ENCODE data around the gene NCR3LG1. TPM values are rescaled to one million over a fixed set of nuclear protein-coding genes. Genes with fewer than 3 reads are reported as not detected.

Gene NCR3LG1
- total and polyA plus RNA-seq, 5 donors from 2014 or later: 0.12 to 0.69 TPM; not detected in 3

DNA sequence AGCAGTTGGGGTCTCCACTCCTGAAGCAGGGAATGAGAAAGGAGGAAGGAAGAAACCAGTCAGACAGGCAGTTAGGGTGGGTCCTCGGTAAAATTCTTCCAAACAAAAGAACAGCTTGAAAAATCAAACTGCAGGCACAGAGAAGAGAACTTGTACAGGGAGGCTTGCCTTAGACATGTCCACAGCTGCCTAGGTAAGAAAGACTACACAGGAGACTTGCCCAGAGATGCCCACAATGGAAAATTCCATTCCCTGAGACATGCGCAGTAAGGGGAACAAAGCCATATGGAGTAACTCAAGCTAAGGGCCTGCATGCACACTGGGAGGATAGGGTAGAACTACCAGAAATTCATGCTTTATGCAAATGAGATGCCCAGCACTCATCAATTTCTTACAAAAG, 27.1 kb downstream of the NCR3LG1 start:
- H3K4me3 ChIP-seq (ENCODE audit: low read depth, low read length): no peak overlapping the region

GRCh38 chr11:17379383-17380180, 28.0 kb downstream of the NCR3LG1 start:
- H3K27ac Mint-ChIP-seq: no peak overlapping the region
- DNase-seq (no peak), ATAC-seq (ENCODE audit: low read depth in 2 of 2) (no peak)
- peaks cover 0 to 1% (median 0%) of the 10 kb centered on the region in 7 donors for H3K9me3 Mint-ChIP-seq
- Histone ChIP-seq H3K27ac (ENCODE audit: insufficient read depth, low read length, poor library complexity, severe bottlenecking) (no peak overlapping the region), H3K4me1 (ENCODE audit: control insufficient read depth, insufficient read depth, low read length, poor library complexity, severe bottlenecking) (no peaks in the 10 kb centered on the region), H3K4me3 (ENCODE audit: low read depth, low read length) (no peak overlapping the region), H3K9me3 (ENCODE audit: control insufficient read depth in 2 of 2, low read length in 2 of 2) (no peaks in the 10 kb centered on the region), H3K36me3 (ENCODE audit: control insufficient read depth, insufficient read depth, low read length) (no peaks in the 10 kb centered on the region), H3K27me3 (ENCODE audit: control insufficient read depth, insufficient read depth, low read length) (no peaks in the 10 kb centered on the region)
- H3K4me3 Mint-ChIP-seq: no peak overlapping the region
- H3K27me3 Mint-ChIP-seq: no peaks in the 10 kb centered on the region
- H3K4me1 Mint-ChIP-seq: no peaks in the 10 kb centered on the region
- H3K36me3 Mint-ChIP-seq: no peaks in the 10 kb centered on the region

More for the DNA sequence above, 27.1 kb downstream of the NCR3LG1 start:
- peaks cover 0 to 4% (median 1%) of the 10 kb centered on the region in 7 donors for H3K9me3 Mint-ChIP-seq
- no peaks in the 10 kb centered on the region for H3K9me3 ChIP-seq (ENCODE audit: control insufficient read depth in 2 of 2, low read length in 2 of 2)
- H3K4me3 Mint-ChIP-seq: no peak overlapping the region
- H3K36me3 Mint-ChIP-seq: no peaks in the 10 kb centered on the region
- no peak for DNase-seq
- ATAC-seq (ENCODE audit: low read depth in 2 of 2): no peak
- H3K27me3 Mint-ChIP-seq: no peaks in the 10 kb centered on the region
- H3K27me3 ChIP-seq (ENCODE audit: control insufficient read depth, insufficient read depth, low read length): no peaks in the 10 kb centered on the region
- H3K27ac Mint-ChIP-seq: no peak overlapping the region
- H3K4me1 Mint-ChIP-seq: no peaks in the 10 kb centered on the region
- no peaks in the 10 kb centered on the region for H3K4me1 ChIP-seq (ENCODE audit: control insufficient read depth, insufficient read depth, low read length, poor library complexity, severe bottlenecking)
- H3K27ac ChIP-seq (ENCODE audit: insufficient read depth, low read length, poor library complexity, severe bottlenecking): no peak overlapping the region
- H3K36me3 ChIP-seq (ENCODE audit: control insufficient read depth, insufficient read depth, low read length): no peaks in the 10 kb centered on the region

GRCh38 chr11:17381156-17381555, 29.6 kb downstream of the NCR3LG1 start:
- no peak overlapping the region for H3K27ac Mint-ChIP-seq
- no peaks in the 10 kb centered on the region for H3K27me3 ChIP-seq (ENCODE audit: control insufficient read depth, insufficient read depth, low read length)
- H3K36me3 Mint-ChIP-seq: no peaks in the 10 kb centered on the region

GRCh38 chr11:17382046-17382728, 30.6 kb downstream of the NCR3LG1 start:
- Histone ChIP-seq H3K9me3 (ENCODE audit: control insufficient read depth in 2 of 2, low read length in 2 of 2) (no peaks in the 10 kb centered on the region), H3K36me3 (ENCODE audit: control insufficient read depth, insufficient read depth, low read length) (no peaks in the 10 kb centered on the region), H3K27me3 (ENCODE audit: control insufficient read depth, insufficient read depth, low read length) (no peaks in the 10 kb centered on the region), H3K4me1 (ENCODE audit: control insufficient read depth, insufficient read depth, low read length, poor library complexity, severe bottlenecking) (no peaks in the 10 kb centered on the region), H3K4me3 (ENCODE audit: low read depth, low read length) (no peak overlapping the region), H3K27ac (ENCODE audit: insufficient read depth, low read length, poor library complexity, severe bottlenecking) (no peak overlapping the region)
- ATAC-seq (ENCODE audit: low read depth in 2 of 2): no peak
- Mint-ChIP-seq H3K4me3 (no peak overlapping the region), H3K4me1 (peaks cover 0 to under 1% (median 0%) of the 10 kb centered on the region in 4 donors), H3K27me3 (peaks cover 4% of the 10 kb centered on the region), H3K9me3 (peaks cover 0 to 1% (median 0%) of the 10 kb centered on the region in 7 donors), H3K27ac (no peak overlapping the region), H3K36me3 (no peaks in the 10 kb centered on the region)
- DNase-seq: no peak

More at GRCh38 chr11:17381156-17381555, 29.6 kb downstream of the NCR3LG1 start:
- no peaks in the 10 kb centered on the region for H3K9me3 ChIP-seq (ENCODE audit: control insufficient read depth in 2 of 2, low read length in 2 of 2)
- Mint-ChIP-seq H3K27me3 (peaks cover 4% of the 10 kb centered on the region), H3K4me3 (no peak overlapping the region), H3K9me3 (peaks cover 0 to 1% (median 0%) of the 10 kb centered on the region in 7 donors), H3K4me1 (no peaks in the 10 kb centered on the region)
- ATAC-seq (ENCODE audit: low read depth in 2 of 2) (no peak), DNase-seq (no peak)
- no peaks in the 10 kb centered on the region for H3K4me1 ChIP-seq (ENCODE audit: control insufficient read depth, insufficient read depth, low read length, poor library complexity, severe bottlenecking)
- H3K27ac ChIP-seq (ENCODE audit: insufficient read depth, low read length, poor library complexity, severe bottlenecking): no peak overlapping the region
- H3K4me3 ChIP-seq (ENCODE audit: low read depth, low read length): no peak overlapping the region
- H3K36me3 ChIP-seq (ENCODE audit: control insufficient read depth, insufficient read depth, low read length): no peaks in the 10 kb centered on the region

- Mint-ChIP-seq H3K27ac (no peak overlapping the region), H3K27me3 (peaks cover 4% of the 10 kb centered on the region), H3K4me1 (peaks cover 0 to 5% (median 0%) of the 10 kb centered on the region in 4 donors), H3K9me3 (peaks cover 0 to under 1% (median 0%) of the 10 kb centered on the region in 7 donors), H3K36me3 (no peaks in the 10 kb centered on the region), H3K4me3 (peak overlapping the region in 1 of 4 donors; percentile 22)
- no peak overlapping the region for H3K4me3 ChIP-seq (ENCODE audit: low read depth, low read length)
- peaks cover 1% of the 10 kb centered on the region for H3K4me1 ChIP-seq (ENCODE audit: control insufficient read depth, insufficient read depth, low read length, poor library complexity, severe bottlenecking)
- peak in 1 of 2 donors; percentile 12 for ATAC-seq (ENCODE audit: low read depth in 2 of 2)
- no peak for DNase-seq
- H3K36me3 ChIP-seq (ENCODE audit: control insufficient read depth, insufficient read depth, low read length): no peaks in the 10 kb centered on the region
- no peaks in the 10 kb centered on the region for H3K27me3 ChIP-seq (ENCODE audit: control insufficient read depth, insufficient read depth, low read length)
- H3K27ac ChIP-seq (ENCODE audit: insufficient read depth, low read length, poor library complexity, severe bottlenecking): no peak overlapping the region
- no peaks in the 10 kb centered on the region for H3K9me3 ChIP-seq (ENCODE audit: control insufficient read depth in 2 of 2, low read length in 2 of 2)
These were observed 31.9 kb downstream of the NCR3LG1 start for GRCh38 chr11:17383461-17383860.

- no peaks in the 10 kb centered on the region for H3K27me3 ChIP-seq (ENCODE audit: control insufficient read depth, insufficient read depth, low read length)
- DNase-seq (peak; percentile 62 to 87 (median 70)), ATAC-seq (ENCODE audit: low read depth in 2 of 2) (peak; percentile 51 to 65)
- peaks cover 4% of the 10 kb centered on the region for H3K4me1 ChIP-seq (ENCODE audit: control insufficient read depth, insufficient read depth, low read length, poor library complexity, severe bottlenecking)
- no peaks in the 10 kb centered on the region for H3K9me3 ChIP-seq (ENCODE audit: control insufficient read depth in 2 of 2, low read length in 2 of 2)
- no peak overlapping the region for H3K27ac ChIP-seq (ENCODE audit: insufficient read depth, low read length, poor library complexity, severe bottlenecking)
- no peak overlapping the region for H3K27ac Mint-ChIP-seq
- peaks cover 4% of the 10 kb centered on the region for H3K27me3 Mint-ChIP-seq
- peaks cover 0 to 8% (median 0%) of the 10 kb centered on the region in 4 donors for H3K4me1 Mint-ChIP-seq
- no peak overlapping the region for H3K4me3 ChIP-seq (ENCODE audit: low read depth, low read length)
- no peaks in the 10 kb centered on the region for H3K36me3 ChIP-seq (ENCODE audit: control insufficient read depth, insufficient read depth, low read length)
- H3K4me3 Mint-ChIP-seq: peak overlapping the region in 2 of 4 donors; percentile 22 to 44
- H3K9me3 Mint-ChIP-seq: no peaks in the 10 kb centered on the region
- H3K36me3 Mint-ChIP-seq: no peaks in the 10 kb centered on the region
These were observed 32.5 kb downstream of the NCR3LG1 start for GRCh38 chr11:17384002-17384511.

GRCh38 chr11:17385492-17385891, 33.9 kb downstream of the NCR3LG1 start:
- ATAC-seq (ENCODE audit: low read depth in 2 of 2): no peak
- H3K4me1 ChIP-seq (ENCODE audit: control insufficient read depth, insufficient read depth, low read length, poor library complexity, severe bottlenecking): peaks cover 11% of the 10 kb centered on the region
- H3K9me3 Mint-ChIP-seq: no peaks in the 10 kb centered on the region
- peaks cover 10% of the 10 kb centered on the region for H3K27me3 Mint-ChIP-seq
- no peaks in the 10 kb centered on the region for H3K36me3 Mint-ChIP-seq
- no peaks in the 10 kb centered on the region for H3K27me3 ChIP-seq (ENCODE audit: control insufficient read depth, insufficient read depth, low read length)
- H3K9me3 ChIP-seq (ENCODE audit: control insufficient read depth in 2 of 2, low read length in 2 of 2): no peaks in the 10 kb centered on the region
- no peak overlapping the region for H3K4me3 ChIP-seq (ENCODE audit: low read depth, low read length)
- DNase-seq: no peak
- no peak overlapping the region for H3K4me3 Mint-ChIP-seq
- H3K27ac ChIP-seq (ENCODE audit: insufficient read depth, low read length, poor library complexity, severe bottlenecking): no peak overlapping the region
- H3K27ac Mint-ChIP-seq: no peak overlapping the region
- peaks cover 0 to 14% (median 5%) of the 10 kb centered on the region in 4 donors for H3K4me1 Mint-ChIP-seq
- no peaks in the 10 kb centered on the region for H3K36me3 ChIP-seq (ENCODE audit: control insufficient read depth, insufficient read depth, low read length)

All from CD4-positive, CD25-positive, alpha-beta regulatory T cell (primary cell).